ENCODE measurements around the gene UHRF2.

The UHRF2 gene

DNA sequence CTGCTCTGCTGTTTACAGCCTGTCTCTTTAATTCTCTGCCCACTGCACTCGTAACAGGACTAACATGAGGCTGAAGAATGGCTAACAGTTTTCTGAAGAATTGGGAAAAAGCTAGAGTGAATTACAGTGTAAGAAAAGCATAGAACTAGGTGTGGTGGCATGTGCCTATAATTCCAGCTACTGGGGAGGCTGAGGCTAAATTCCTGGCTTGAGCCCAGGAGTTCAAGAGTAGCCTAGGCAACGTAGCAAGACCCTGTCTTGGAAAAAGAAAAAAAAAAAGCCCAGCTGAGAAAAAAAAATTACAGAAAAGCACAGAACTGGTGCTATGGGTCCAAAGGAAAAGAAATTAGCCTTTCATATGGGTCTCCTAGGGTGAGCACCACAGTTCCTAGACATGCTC, 13.9 kb upstream of the UHRF2 start:
- TF ChIP-seq EZH2phosphoT487 (IDR thresholded peaks at IDR 0.05; ENCODE audit: borderline replicate concordance) = no peak
- TF ChIP-seq, protein P1, sequence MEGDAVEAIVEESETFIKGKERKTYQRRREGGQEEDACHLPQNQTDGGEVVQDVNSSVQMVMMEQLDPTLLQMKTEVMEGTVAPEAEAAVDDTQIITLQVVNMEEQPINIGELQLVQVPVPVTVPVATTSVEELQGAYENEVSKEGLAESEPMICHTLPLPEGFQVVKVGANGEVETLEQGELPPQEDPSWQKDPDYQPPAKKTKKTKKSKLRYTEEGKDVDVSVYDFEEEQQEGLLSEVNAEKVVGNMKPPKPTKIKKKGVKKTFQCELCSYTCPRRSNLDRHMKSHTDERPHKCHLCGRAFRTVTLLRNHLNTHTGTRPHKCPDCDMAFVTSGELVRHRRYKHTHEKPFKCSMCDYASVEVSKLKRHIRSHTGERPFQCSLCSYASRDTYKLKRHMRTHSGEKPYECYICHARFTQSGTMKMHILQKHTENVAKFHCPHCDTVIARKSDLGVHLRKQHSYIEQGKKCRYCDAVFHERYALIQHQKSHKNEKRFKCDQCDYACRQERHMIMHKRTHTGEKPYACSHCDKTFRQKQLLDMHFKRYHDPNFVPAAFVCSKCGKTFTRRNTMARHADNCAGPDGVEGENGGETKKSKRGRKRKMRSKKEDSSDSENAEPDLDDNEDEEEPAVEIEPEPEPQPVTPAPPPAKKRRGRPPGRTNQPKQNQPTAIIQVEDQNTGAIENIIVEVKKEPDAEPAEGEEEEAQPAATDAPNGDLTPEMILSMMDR (conservative IDR thresholded peaks at IDR 0.05; ENCODE audit: low read length) = no peak
- H3K36me3 ChIP-seq (ENCODE audit: insufficient read depth, low read length) = no peaks in the 10 kb centered on the region
- H3K4me3 ChIP-seq (ENCODE audit: low read length, poor library complexity, severe bottlenecking) = no peak overlapping the region
- no peaks in the 10 kb centered on the region for H3K9me3 ChIP-seq (ENCODE audit: insufficient read depth, low read depth, low read length)
- H3K79me2 ChIP-seq (ENCODE audit: insufficient read depth, low read length) = no peaks in the 10 kb centered on the region
- no peak overlapping the region for H2AFZ ChIP-seq (ENCODE audit: low read length)
- no peak overlapping the region for H3K4me2 ChIP-seq (ENCODE audit: low read depth, low read length, poor library complexity, severe bottlenecking)
- H3K27me3 ChIP-seq (ENCODE audit: insufficient read depth, low read length, poor library complexity, severe bottlenecking) = no peaks in the 10 kb centered on the region
- H3K9me2 ChIP-seq (replicated peaks; ENCODE audit: low read depth, low read length) = no peaks in the 10 kb centered on the region
- no peak overlapping the region for H3K9ac ChIP-seq (ENCODE audit: low read depth, low read length, poor library complexity, severe bottlenecking)
- H4K20me1 ChIP-seq (ENCODE audit: insufficient read depth, low read length, poor library complexity, severe bottlenecking) = no peaks in the 10 kb centered on the region
- no peaks in the 10 kb centered on the region for H3F3A ChIP-seq (ENCODE audit: low read depth)
- H3K4me1 ChIP-seq (ENCODE audit: insufficient read depth, low read length, poor library complexity, severe bottlenecking) = no peaks in the 10 kb centered on the region

DNA sequence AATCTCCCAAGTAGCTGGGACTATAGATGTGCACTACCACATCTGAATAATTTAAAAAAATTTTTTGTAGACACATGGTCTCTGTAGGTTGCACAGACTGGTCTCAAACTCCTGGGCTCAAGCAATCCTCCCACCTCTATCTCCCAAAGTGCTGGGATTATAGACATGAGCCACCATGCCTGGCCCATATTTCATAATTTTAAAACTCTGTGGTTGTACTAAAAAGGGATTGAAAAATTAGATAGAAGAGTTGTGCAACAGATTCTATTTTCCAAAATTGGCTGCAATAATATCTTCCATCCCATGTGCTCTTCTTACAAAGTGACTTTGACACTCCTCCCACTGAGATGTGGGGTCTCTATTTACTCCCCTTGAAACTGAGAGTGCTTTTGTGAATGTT, 7.6 kb upstream of the UHRF2 start:
- Histone ChIP-seq H3K9me3 (ENCODE audit: insufficient read depth, low read depth, low read length) (no peaks in the 10 kb centered on the region), H3K4me1 (ENCODE audit: insufficient read depth, low read length, poor library complexity, severe bottlenecking) (no peaks in the 10 kb centered on the region), H2AFZ (ENCODE audit: low read length) (no peak overlapping the region), H3K9me2 (replicated peaks; ENCODE audit: low read depth, low read length) (no peaks in the 10 kb centered on the region), H3K4me3 (ENCODE audit: low read length, poor library complexity, severe bottlenecking) (no peak overlapping the region), H3K9ac (ENCODE audit: low read depth, low read length, poor library complexity, severe bottlenecking) (no peak overlapping the region), H3K4me2 (ENCODE audit: low read depth, low read length, poor library complexity, severe bottlenecking) (no peak overlapping the region), H3K36me3 (ENCODE audit: insufficient read depth, low read length) (no peaks in the 10 kb centered on the region), H3K27me3 (ENCODE audit: insufficient read depth, low read length, poor library complexity, severe bottlenecking) (peaks cover 19% of the 10 kb centered on the region), H4K20me1 (ENCODE audit: insufficient read depth, low read length, poor library complexity, severe bottlenecking) (no peaks in the 10 kb centered on the region), H3K79me2 (ENCODE audit: insufficient read depth, low read length) (no peaks in the 10 kb centered on the region), H3F3A (ENCODE audit: low read depth) (no peaks in the 10 kb centered on the region)
- TF ChIP-seq EZH2phosphoT487 (IDR thresholded peaks at IDR 0.05; ENCODE audit: borderline replicate concordance) = no peak
- TF ChIP-seq, protein P1 (conservative IDR thresholded peaks at IDR 0.05; ENCODE audit: low read length) = no peak

DNA sequence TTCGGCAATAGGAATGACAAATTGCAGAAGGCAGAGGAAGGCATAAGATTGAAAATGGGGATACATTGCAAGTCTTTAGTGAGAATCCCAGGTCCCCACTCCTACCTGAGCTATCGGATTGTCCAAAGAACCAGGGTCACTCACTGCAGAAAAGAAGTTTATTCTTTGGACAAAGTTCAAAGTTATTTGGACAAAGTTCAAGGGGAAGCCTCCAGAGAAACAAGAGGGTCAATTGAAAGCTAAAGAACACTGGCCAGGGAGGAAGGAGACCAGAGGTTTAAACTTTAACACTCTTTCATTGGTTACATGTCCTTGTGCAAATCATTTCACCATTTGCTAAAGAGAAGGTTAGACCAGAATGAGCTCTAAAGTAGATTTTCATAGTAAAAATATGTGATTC, 5.2 kb upstream of the UHRF2 start:
- Histone ChIP-seq H3K9me2 (replicated peaks; ENCODE audit: low read depth, low read length) (no peaks in the 10 kb centered on the region), H3K79me2 (ENCODE audit: insufficient read depth, low read length) (no peaks in the 10 kb centered on the region; the same call in 1 of the 2 replicates), H3F3A (ENCODE audit: low read depth) (no peaks in the 10 kb centered on the region), H3K4me1 (ENCODE audit: insufficient read depth, low read length, poor library complexity, severe bottlenecking) (no peaks in the 10 kb centered on the region), H3K36me3 (ENCODE audit: insufficient read depth, low read length) (no peaks in the 10 kb centered on the region), H3K9me3 (ENCODE audit: insufficient read depth, low read depth, low read length) (no peaks in the 10 kb centered on the region), H3K4me3 (ENCODE audit: low read length, poor library complexity, severe bottlenecking) (no peak overlapping the region), H3K27me3 (ENCODE audit: insufficient read depth, low read length, poor library complexity, severe bottlenecking) (peaks cover 19% of the 10 kb centered on the region), H2AFZ (ENCODE audit: low read length) (no peak overlapping the region), H4K20me1 (ENCODE audit: insufficient read depth, low read length, poor library complexity, severe bottlenecking) (no peaks in the 10 kb centered on the region), H3K9ac (ENCODE audit: low read depth, low read length, poor library complexity, severe bottlenecking) (no peak overlapping the region), H3K4me2 (ENCODE audit: low read depth, low read length, poor library complexity, severe bottlenecking) (no peak overlapping the region)
- TF ChIP-seq EZH2phosphoT487 (IDR thresholded peaks at IDR 0.05; ENCODE audit: borderline replicate concordance) = no peak
- TF ChIP-seq, protein P1 (conservative IDR thresholded peaks at IDR 0.05; ENCODE audit: low read length) = no peak
